ENCODE results near the gene DDX52.

DDX52 gene

GRCh38 chr17:37676115-37676925 lies 33.1 kb upstream of the DDX52 start:
- TF ChIP-seq FOXP2 (optimal IDR thresholded peaks at IDR 0.05; ENCODE audit: control extremely low read depth, extremely low read length, insufficient read depth), result no peak
- no peak for TF ChIP-seq POLR2AphosphoS5 (IDR thresholded peaks at IDR 0.05; ENCODE audit: borderline replicate concordance, low read depth, low read length)
- TF ChIP-seq EZH2 (IDR thresholded peaks at IDR 0.05), result no peak
- Histone ChIP-seq H3K4me3 (no peak overlapping the region), H3K9me3 (ENCODE audit: low read depth, low read length) (no peaks in the 10 kb centered on the region), H3K27ac (no peak overlapping the region), H3K36me3 (ENCODE audit: insufficient read depth, low read length) (no peaks in the 10 kb centered on the region), H3K9ac (ENCODE audit: insufficient read length) (no peak overlapping the region)
- no peak for DNase-seq (ENCODE audit: low read depth, low spot score)

- H3K36me3 ChIP-seq (ENCODE audit: insufficient read depth, low read length), result no peaks in the 10 kb centered on the region
- H3K27ac ChIP-seq, result no peak overlapping the region
- H3K9me3 ChIP-seq (ENCODE audit: low read depth, low read length), result no peaks in the 10 kb centered on the region
- no peak for DNase-seq (ENCODE audit: low read depth, low spot score)
- TF ChIP-seq EZH2 (IDR thresholded peaks at IDR 0.05) (no peak), FOXP2 (optimal IDR thresholded peaks at IDR 0.05; ENCODE audit: control extremely low read depth, extremely low read length, insufficient read depth) (no peak), POLR2AphosphoS5 (IDR thresholded peaks at IDR 0.05; ENCODE audit: borderline replicate concordance, low read depth, low read length) (no peak)
- no peak overlapping the region for H3K4me3 ChIP-seq
- no peak overlapping the region for H3K9ac ChIP-seq (ENCODE audit: insufficient read length)
These were observed 31.3 kb upstream of the DDX52 start for GRCh38 chr17:37674511-37674910.

- Histone ChIP-seq H3K4me3 (no peak overlapping the region), H3K27ac (no peak overlapping the region), H3K9ac (ENCODE audit: insufficient read length) (no peak overlapping the region), H3K9me3 (ENCODE audit: low read depth, low read length) (no peaks in the 10 kb centered on the region), H3K36me3 (ENCODE audit: insufficient read depth, low read length) (no peaks in the 10 kb centered on the region)
- TF ChIP-seq POLR2AphosphoS5 (IDR thresholded peaks at IDR 0.05; ENCODE audit: borderline replicate concordance, low read depth, low read length), result no peak
- no peak for TF ChIP-seq FOXP2 (optimal IDR thresholded peaks at IDR 0.05; ENCODE audit: control extremely low read depth, extremely low read length, insufficient read depth)
- TF ChIP-seq EZH2 (IDR thresholded peaks at IDR 0.05), result no peak
- no peak for DNase-seq (ENCODE audit: low read depth, low spot score)
These were observed 30.1 kb upstream of the DDX52 start for GRCh38 chr17:37673386-37673785.

- no peaks in the 10 kb centered on the region for H3K9me3 ChIP-seq (ENCODE audit: low read depth, low read length)
- H3K4me3 ChIP-seq, result no peak overlapping the region
- no peak for DNase-seq (ENCODE audit: low read depth, low spot score)
- no peak overlapping the region for H3K9ac ChIP-seq (ENCODE audit: insufficient read length)
- no peaks in the 10 kb centered on the region for H3K36me3 ChIP-seq (ENCODE audit: insufficient read depth, low read length)
- H3K27ac ChIP-seq, result no peak overlapping the region
- TF ChIP-seq EZH2 (IDR thresholded peaks at IDR 0.05) (no peak), POLR2AphosphoS5 (IDR thresholded peaks at IDR 0.05; ENCODE audit: borderline replicate concordance, low read depth, low read length) (no peak), FOXP2 (optimal IDR thresholded peaks at IDR 0.05; ENCODE audit: control extremely low read depth, extremely low read length, insufficient read depth) (no peak)
These were observed 29.4 kb upstream of the DDX52 start for GRCh38 chr17:37672548-37673078.

GRCh38 chr17:37671824-37672547 lies 28.7 kb upstream of the DDX52 start:
- DNase-seq (ENCODE audit: low read depth, low spot score), result no peak
- Histone ChIP-seq H3K9ac (ENCODE audit: insufficient read length) (no peak overlapping the region), H3K9me3 (ENCODE audit: low read depth, low read length) (no peaks in the 10 kb centered on the region), H3K4me3 (no peak overlapping the region), H3K27ac (no peak overlapping the region), H3K36me3 (ENCODE audit: insufficient read depth, low read length) (no peaks in the 10 kb centered on the region)
- no peak for TF ChIP-seq POLR2AphosphoS5 (IDR thresholded peaks at IDR 0.05; ENCODE audit: borderline replicate concordance, low read depth, low read length)
- no peak for TF ChIP-seq EZH2 (IDR thresholded peaks at IDR 0.05)
- no peak for TF ChIP-seq FOXP2 (optimal IDR thresholded peaks at IDR 0.05; ENCODE audit: control extremely low read depth, extremely low read length, insufficient read depth)

GRCh38 chr17:37671028-37671823 lies 28.0 kb upstream of the DDX52 start:
- Histone ChIP-seq H3K9me3 (ENCODE audit: low read depth, low read length) (no peaks in the 10 kb centered on the region), H3K27ac (no peak overlapping the region), H3K9ac (ENCODE audit: insufficient read length) (no peak overlapping the region), H3K4me3 (no peak overlapping the region), H3K36me3 (ENCODE audit: insufficient read depth, low read length) (no peaks in the 10 kb centered on the region)
- no peak for DNase-seq (ENCODE audit: low read depth, low spot score)
- TF ChIP-seq FOXP2 (optimal IDR thresholded peaks at IDR 0.05; ENCODE audit: control extremely low read depth, extremely low read length, insufficient read depth), result no peak
- TF ChIP-seq EZH2 (IDR thresholded peaks at IDR 0.05), result no peak
- no peak for TF ChIP-seq POLR2AphosphoS5 (IDR thresholded peaks at IDR 0.05; ENCODE audit: borderline replicate concordance, low read depth, low read length)

- DNase-seq (ENCODE audit: low read depth, low spot score), result no peak
- H3K27ac ChIP-seq, result no peak overlapping the region
- H3K9me3 ChIP-seq (ENCODE audit: low read depth, low read length), result no peaks in the 10 kb centered on the region
- no peak for TF ChIP-seq FOXP2 (optimal IDR thresholded peaks at IDR 0.05; ENCODE audit: control extremely low read depth, extremely low read length, insufficient read depth)
- TF ChIP-seq EZH2 (IDR thresholded peaks at IDR 0.05), result no peak
- no peak for TF ChIP-seq POLR2AphosphoS5 (IDR thresholded peaks at IDR 0.05; ENCODE audit: borderline replicate concordance, low read depth, low read length)
- no peak overlapping the region for H3K4me3 ChIP-seq
- no peaks in the 10 kb centered on the region for H3K36me3 ChIP-seq (ENCODE audit: insufficient read depth, low read length)
- no peak overlapping the region for H3K9ac ChIP-seq (ENCODE audit: insufficient read length)
These were observed 23.8 kb upstream of the DDX52 start for GRCh38 chr17:37667039-37667438.

GRCh38 chr17:37664214-37664613 lies 21.0 kb upstream of the DDX52 start:
- Histone ChIP-seq H3K4me3 (no peak overlapping the region), H3K9ac (ENCODE audit: insufficient read length) (no peak overlapping the region), H3K9me3 (ENCODE audit: low read depth, low read length) (no peaks in the 10 kb centered on the region), H3K36me3 (ENCODE audit: insufficient read depth, low read length) (no peaks in the 10 kb centered on the region), H3K27ac (no peak overlapping the region)
- DNase-seq (ENCODE audit: low read depth, low spot score), result no peak
- TF ChIP-seq FOXP2 (optimal IDR thresholded peaks at IDR 0.05; ENCODE audit: control extremely low read depth, extremely low read length, insufficient read depth) (no peak), POLR2AphosphoS5 (IDR thresholded peaks at IDR 0.05; ENCODE audit: borderline replicate concordance, low read depth, low read length) (no peak), EZH2 (IDR thresholded peaks at IDR 0.05) (no peak)

Data from SK-N-MC (cell line).